HG02588 (cell line): ENCODE results near the gene PTPRS.
"Not testable (repeated sequence)": the region's sequence is repeated elsewhere in the genome, so short reads cannot be mapped to it uniquely, and the experiment has no call there.

Source experiments
- ATAC-seq: cut with Tn5 transposase; IDR thresholded peaks from one replicate; pipeline ENCODE4 v1.9.1; 2021; ENCODE audit warnings: mild to moderate bottlenecking, moderate library complexity; ENCODE audit not compliant: unreplicated experiment

The PTPRS gene

GRCh38 chr19:5340637-5341447 lies at the start of gene PTPRS:
PTPRS (minus strand) TSS chr19:5340812; CDS start chr19:5286140, 54,672 bp downstream.
- peak; percentile 50 for ATAC-seq

DNA sequence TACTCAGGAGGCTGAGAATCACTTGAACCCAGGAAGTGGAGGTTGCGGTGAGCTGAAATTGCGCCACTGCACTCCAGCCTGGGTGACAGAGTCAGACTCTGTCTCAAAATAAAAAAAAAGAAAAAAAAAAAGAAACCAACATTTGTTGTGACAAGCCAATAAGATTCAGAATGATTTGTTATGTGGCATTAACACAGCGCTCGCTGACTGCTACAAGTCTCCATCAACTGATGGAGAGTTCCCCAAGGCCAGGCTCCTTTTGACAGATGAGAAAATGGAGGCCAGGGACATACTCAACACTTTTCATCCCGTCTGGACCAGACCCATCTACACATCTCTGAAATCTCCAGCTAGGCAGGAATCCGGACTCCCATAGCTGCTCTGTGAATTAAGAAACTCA lies 48.7 kb upstream of the PTPRS start:
- ATAC-seq = no peak

DNA sequence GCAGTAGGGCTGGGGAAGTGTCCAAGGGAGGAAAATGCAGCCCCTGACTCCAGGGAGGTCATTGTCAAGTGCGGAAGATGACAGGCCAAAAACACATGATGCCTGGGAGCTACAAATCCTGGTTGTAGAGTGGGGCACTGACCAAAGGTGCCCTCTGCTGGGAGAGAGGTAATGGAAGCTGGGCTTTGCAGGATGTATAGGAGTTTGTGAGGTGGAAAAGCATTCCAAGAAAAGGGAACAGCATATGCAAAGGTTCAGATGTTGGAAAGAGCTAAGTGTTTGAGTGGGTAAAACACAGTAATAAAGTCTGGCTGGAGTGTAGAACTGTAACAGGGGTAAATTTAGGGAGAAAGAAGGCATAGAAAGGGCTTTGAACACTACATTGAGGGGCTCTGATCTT lies 46.9 kb upstream of the PTPRS start:
- no peak for ATAC-seq

DNA sequence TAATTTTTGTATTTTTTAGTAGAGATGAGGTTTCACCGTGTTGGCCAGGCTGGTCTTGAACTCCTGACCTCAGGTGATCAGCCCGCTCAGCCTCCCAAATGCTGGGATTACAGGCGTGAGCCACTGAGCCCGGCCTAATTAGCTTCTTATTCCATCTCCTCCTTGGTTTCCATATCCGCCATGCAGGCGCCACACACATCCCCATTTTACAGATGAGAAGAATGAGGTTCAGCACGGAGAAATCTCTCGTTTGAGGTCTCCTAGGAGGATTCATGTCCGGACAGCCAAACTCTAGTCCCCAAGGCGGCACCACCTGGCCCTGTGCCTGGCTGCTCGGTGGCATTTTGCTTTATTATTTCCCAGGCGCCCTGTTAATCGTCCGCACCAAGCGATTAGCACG lies 46.2 kb upstream of the PTPRS start:
- ATAC-seq = no peak

- ATAC-seq = not testable (repeated sequence)
Measured at GRCh38 chr19:5381197-5381596, 40.6 kb upstream of the PTPRS start.

- ATAC-seq = no peak
Measured at GRCh38 chr19:5380215-5380919, 39.8 kb upstream of the PTPRS start.

GRCh38 chr19:5376928-5377327 lies 36.3 kb upstream of the PTPRS start:
- ATAC-seq = no peak

DNA sequence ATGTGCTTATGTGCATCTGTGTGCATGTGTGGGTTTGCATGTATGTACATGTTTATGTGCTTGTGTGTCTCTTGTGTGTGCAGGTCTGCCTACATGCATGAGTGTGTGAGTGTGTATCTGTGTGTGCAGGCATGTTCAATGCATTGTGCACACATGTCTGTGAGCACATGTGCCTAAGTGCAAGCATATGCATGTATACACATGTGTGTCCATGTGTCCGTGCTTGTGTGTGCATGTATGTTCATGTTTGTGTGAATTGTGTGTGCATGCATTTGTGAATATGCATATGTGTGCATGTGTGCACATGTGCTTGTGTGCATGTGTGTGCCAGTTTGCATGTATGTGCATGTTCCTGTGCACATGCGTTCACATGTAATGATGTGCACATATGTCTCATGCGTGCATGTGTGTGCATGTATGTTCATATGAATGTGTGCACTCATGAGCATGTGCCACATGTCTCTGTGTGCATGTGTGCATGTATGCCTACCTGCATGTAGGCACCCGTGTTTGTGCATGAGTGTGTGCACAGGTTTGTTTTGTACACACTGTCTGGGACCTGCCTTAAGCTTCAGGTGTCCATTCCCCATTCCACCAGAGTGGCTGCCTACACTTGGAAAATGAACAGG lies 32.1 kb upstream of the PTPRS start:
- ATAC-seq = no peak

GRCh38 chr19:5369962-5370367 lies 29.4 kb upstream of the PTPRS start:
- ATAC-seq = no peak

GRCh38 chr19:5369304-5369703 lies 28.7 kb upstream of the PTPRS start:
- ATAC-seq = no peak

DNA sequence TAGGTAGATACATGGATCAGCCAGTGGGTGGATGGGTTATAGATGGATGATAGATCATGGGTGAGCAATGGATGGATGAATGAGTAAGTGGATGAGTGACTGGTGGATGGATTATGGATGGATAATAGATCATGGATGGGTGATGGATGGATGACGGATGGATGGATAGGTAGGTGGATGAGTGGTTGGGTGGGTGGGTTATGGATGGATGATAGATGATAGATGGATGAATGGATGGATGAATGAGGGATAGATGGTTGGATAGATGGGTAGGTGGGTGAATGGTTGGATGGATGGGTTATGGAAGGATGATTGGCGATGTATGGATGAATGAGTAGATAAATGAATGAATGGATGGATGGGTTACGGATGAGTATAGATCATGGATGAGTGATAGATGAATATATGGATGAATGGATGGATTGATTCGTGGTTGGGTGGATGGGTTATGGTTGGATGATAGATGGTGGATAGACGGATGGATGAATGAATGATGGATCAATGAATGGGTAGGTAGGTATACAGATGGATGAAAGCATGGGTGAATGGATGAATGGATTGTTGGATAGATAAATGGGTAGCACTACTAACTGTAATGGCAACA lies 27.0 kb upstream of the PTPRS start:
- no peak for ATAC-seq

DNA sequence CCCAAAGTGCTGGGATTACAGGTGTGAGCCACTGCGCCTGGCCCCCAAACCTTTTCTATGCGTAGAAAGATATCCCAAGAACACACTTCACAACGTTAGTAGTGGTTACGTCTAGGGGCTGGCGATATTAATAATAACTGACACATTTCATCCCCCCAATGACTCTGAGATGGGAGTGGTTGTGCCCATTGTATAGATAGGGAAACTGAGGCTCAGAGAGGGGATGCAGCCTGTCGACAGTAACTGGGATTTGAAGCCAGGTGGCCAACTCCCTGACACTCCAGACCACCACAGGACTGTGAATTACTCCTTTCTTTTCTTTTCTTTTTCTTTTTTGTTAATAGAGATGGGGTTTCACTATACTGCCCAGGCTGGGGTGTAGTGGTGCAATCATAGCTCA lies 25.3 kb upstream of the PTPRS start:
- ATAC-seq = no peak

DNA sequence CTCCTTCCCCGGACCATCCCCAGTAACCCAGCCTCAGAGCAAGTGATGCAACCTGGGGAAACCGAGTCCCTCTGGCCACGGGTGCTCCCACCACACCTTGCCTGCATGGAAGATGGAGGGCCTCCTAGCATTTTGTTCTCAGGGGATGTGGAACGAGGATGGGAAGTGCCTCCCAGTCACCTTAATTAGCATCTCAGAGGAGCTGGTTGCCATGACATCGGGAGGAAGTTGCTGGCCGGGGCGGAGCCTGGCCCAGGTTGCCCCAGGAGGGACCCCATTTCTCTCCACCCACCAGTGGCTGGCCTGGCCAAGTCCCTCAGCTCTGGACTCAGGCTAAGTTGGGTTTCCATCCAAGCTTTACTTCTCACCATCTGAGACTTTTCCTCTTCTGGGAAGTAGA lies 24.1 kb upstream of the PTPRS start:
- no peak for ATAC-seq

GRCh38 chr19:5361839-5362238 lies 21.2 kb upstream of the PTPRS start:
- ATAC-seq = not testable (repeated sequence)

- ATAC-seq = no peak
Measured at GRCh38 chr19:5361407-5361806, 20.8 kb upstream of the PTPRS start.

DNA sequence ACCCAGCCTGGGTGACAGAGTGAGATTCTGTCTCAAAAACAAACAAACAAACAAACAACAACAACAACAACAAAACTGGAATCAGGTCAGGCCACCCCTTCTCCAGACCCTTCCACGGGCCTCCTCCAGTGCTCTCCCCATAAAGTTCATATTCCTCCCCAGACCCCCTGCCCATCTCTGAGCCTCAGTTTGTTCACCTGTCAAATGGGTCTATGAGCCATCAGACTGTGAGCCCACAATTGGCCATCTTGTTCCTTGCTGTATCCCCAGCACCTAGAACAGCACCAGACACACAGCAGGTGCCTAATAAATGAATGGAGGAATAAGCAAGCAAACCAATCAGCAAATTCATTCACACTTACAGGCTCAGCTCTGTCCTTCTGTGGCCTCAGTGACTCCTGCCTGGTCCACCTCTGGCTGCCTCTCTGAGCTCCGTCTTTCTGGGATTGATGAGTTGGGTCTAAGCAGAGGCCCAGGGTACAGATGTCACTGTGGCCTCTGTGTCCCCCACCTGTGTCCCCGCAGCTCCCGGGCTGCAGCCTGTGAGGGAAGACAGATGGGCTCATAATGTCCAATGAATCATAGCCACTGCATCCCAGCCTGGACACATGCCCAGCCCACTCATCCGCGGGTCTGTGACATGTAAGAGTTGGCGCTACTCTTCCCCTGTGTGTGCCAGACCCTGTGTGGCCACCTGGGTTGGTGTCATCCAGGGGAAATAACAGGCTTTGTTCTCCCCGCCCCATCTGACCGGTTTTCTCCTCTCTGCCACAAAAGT lies 19.6 kb upstream of the PTPRS start:
- ATAC-seq = no peak

- no peak for ATAC-seq
Measured at GRCh38 chr19:5358173-5358800, 17.7 kb upstream of the PTPRS start.

- ATAC-seq = no peak
Measured at GRCh38 chr19:5357584-5357983, 17.0 kb upstream of the PTPRS start.

- ATAC-seq = no peak
Measured at GRCh38 chr19:5356918-5357317, 16.3 kb upstream of the PTPRS start.

GRCh38 chr19:5356428-5356827 lies 15.8 kb upstream of the PTPRS start:
- ATAC-seq = no peak
